Fibroblast of mammary gland (primary cell): ENCODE data around the gene RGS9.
"Not testable (repeated sequence)": the region's sequence is repeated elsewhere in the genome, so short reads cannot be mapped to it uniquely, and the experiment has no call there.

ENCODE experiments used
- DNase-seq: peaks from one replicate; pipeline ENCODE4 v3.0.0-alpha.2; 2010; ENCODE audit warnings: low read depth
- H3K4me3 ChIP-seq: 2 replicates; pipeline ENCODE4 v1.5.1; 2011; ENCODE audit warnings: low read depth, mild to moderate bottlenecking, low read length, moderate library complexity; ENCODE audit not compliant: control insufficient read depth
- TF ChIP-seq, protein P1 (sequence below): conservative IDR thresholded peaks from 2 replicates; pipeline ENCODE4 v1.5.1; 2011; ENCODE audit warnings: low read depth, low read length, inconsistent platforms; ENCODE audit not compliant: control insufficient read depth, insufficient read depth

The RGS9 gene

DNA sequence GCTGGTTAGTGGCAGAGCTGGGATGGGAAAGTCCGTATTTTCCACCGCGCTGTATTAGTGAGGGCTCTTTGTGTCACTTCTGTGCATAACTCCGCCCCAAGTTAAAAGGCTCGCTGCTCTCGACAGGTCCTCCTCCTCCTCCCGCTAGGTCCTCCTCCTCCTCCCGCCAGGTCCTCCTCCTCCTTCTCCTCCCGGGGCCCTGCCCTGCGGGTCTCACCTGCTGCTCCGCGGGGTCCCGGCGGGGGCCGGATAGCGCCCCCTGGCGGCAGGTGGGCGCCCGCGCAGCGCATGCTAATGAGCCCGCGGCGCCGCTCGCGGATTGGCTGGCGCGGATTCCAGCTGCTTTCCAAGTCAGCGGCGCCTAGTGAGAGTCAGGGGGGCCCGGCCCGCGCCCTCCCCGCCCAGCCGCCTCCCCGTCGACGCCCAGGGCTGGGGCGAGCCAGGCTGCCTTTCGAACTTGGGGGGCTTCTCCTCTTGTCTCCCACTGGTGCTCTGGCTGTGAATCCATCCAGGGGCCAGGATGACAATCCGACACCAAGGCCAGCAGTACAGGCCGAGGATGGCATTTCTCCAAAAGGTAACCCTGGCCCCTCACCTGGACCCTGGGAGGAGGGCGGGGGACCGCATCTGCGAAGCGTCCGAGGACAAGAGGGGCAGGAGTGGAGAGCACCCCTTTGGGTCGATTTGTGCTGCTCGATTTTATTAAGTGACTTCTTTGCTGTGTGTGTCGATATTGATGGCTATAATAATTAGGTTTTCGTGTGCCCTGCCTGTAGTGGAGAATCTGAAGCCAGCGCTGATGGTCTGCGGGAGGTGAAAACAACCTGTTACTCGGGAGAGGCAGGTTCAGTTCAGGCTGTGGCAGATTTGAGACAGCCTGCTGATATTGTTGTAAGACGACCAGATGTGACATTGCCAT, at the start of gene RGS9:
TSS of gene RGS9 (plus strand) at position 350 of the 919 bp plus-strand sequence. CDS start at position 521, 171 bp downstream.
- DNase-seq, result peak; percentile 49
- H3K4me3 ChIP-seq, result peak within 1 kb of the TSS; percentile 32
- TF ChIP-seq, protein P1, sequence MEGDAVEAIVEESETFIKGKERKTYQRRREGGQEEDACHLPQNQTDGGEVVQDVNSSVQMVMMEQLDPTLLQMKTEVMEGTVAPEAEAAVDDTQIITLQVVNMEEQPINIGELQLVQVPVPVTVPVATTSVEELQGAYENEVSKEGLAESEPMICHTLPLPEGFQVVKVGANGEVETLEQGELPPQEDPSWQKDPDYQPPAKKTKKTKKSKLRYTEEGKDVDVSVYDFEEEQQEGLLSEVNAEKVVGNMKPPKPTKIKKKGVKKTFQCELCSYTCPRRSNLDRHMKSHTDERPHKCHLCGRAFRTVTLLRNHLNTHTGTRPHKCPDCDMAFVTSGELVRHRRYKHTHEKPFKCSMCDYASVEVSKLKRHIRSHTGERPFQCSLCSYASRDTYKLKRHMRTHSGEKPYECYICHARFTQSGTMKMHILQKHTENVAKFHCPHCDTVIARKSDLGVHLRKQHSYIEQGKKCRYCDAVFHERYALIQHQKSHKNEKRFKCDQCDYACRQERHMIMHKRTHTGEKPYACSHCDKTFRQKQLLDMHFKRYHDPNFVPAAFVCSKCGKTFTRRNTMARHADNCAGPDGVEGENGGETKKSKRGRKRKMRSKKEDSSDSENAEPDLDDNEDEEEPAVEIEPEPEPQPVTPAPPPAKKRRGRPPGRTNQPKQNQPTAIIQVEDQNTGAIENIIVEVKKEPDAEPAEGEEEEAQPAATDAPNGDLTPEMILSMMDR, result peak; percentile 42

DNA sequence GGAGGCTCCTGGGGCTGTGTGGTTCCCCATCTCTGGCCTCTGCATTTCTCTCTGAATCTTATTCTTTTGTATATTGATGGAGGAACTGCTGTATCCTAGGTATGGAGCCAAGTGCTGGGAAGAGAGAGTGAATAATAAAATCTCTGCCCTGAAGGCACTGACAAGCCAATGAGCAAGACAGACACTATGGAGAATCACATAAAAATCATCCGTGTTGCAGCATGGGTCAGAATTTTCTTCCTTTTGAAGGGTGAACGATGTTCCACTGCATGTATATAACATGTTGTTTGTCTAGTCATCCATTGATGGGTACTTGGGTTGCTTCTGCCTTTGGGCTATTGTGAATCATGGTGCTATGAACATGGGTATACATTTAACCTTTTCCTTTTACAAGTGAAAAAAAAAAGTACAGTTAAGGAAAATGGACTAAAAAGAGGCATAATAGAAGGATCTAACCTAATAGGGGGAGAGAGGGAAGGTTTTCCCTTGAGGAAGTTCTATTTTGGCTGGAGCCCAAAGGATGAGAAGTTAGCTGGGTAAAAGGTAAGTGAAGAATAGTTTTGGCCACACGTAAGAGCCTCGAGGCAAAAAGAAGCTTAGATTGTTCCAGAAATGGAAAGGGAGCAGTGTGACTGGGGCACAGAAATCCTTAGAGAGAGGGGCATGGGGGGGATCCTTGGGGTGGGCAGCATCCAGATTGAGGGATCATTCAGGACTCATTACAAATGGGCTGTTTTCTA, 48.4 kb upstream of the RGS9 start:
- peak; percentile 39 for DNase-seq
- TF ChIP-seq, protein P1, result no peak
- no peak overlapping the region for H3K4me3 ChIP-seq

DNA sequence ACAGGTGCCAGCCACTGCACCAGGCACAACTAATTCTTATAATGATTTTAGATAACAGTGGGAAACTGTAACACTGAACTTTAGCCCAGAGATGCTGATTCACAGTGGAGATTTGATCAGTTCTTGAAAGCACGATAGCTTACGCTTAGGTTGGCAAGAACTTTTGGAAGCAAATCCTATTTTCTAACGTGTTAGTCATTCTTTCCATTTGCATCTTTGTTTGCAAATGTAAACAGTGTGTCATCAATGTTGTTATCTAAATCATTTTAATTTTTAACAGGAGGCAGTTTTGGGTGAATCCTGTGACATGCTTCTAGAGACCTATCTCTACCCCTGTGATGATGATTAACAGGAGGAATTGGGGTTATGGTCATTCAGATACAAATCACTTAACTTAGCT, 44.9 kb upstream of the RGS9 start:
- TF ChIP-seq, protein P1, result no peak
- H3K4me3 ChIP-seq, result no peak overlapping the region
- DNase-seq, result peak; percentile 88

DNA sequence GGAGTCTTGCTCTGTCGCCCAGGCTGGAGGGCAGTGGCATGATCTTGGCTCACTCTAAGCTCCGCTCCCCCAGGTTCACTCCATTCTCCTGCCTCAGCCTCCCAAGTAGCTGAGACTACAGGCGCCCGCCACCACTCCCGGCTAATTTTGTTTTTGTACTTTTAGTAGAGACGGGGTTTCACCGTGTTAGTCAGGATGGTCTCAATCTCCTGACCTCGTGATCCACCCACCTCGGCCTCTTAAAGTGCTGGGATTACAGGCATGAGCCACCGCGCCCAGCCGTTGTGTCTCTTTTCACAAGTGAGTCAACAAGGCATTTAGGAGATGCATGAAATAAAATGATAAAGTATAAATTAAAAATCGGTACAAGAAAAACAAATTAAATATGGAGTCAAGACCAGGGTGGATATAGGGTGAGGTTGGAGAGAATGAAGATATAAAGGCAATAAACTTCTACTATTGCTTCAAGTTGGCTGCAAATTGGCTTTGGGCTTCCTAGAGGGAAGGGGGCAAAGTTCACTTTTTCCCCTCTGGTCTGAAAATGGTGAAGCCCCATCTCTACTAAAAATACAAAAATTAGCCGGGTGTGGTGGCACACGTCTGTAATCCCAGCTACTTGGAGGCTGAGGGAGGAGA, 44.3 kb upstream of the RGS9 start:
- not testable (repeated sequence) for DNase-seq

DNA sequence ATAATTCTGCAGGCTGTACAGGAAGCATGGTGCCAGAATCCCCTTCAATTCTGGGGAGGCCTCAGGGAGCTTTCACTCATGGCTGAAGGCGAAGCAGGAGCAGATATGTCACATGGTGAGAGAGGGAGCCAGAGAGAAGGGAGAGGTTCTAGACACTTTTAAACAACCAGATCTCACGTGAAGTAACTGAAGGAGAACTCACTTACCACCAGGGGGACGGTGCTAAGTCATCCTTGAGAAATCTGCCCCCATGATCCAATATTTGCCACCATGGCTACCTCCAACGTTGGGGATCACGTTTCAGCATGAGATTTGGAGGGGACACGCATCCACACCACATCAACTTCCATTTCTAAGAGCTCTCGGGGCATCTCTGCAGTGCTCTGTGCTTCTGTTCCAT, 43.2 kb upstream of the RGS9 start:
- TF ChIP-seq, protein P1, result peak; percentile 17
- H3K4me3 ChIP-seq, result no peak overlapping the region
- no peak for DNase-seq

More for the DNA sequence above, 44.3 kb upstream of the RGS9 start:
- H3K4me3 ChIP-seq, result not testable (repeated sequence)

DNA sequence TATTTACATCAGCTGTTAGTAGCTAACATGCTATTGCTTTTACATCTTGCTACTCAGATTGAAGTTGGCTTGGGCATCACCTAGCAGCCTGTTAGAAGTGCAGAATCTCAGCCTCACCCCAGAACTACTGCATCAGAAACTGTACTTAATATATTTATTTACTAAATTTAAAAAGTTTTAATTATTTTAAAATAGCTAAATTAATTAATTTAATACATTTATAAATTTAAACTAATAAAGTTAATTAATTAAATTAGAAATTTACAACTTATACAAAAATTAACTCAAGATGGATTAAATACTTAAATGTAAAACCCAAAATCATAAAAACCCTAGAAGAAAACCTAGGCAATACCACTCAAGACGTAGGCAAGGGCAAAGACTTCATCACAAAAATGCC, 41.7 kb upstream of the RGS9 start:
- TF ChIP-seq, protein P1, result no peak
- no peak overlapping the region for H3K4me3 ChIP-seq
- no peak for DNase-seq

DNA sequence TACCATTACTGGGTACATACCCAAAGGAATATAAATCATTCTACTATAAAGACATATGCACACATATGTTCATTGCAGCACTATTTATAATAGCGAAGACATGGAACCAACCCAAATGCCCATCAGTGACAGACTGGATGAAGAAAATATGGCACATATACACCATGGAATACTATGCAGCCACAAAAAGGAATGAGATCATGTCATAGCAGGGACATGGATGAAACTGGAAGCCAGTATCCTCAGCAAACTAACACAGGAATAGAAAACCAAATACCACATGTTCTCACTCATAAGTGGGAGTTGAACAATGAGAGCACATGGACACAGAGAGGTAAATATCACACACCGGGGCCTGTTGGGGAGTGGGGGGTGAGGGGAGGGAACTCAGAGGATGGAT, 40.8 kb upstream of the RGS9 start:
- H3K4me3 ChIP-seq, DNase-seq: not testable (repeated sequence)
